PC-9 (cell line): ENCODE data around the gene CCR9. TPM values are rescaled to one million over a fixed set of nuclear protein-coding genes. Genes with fewer than 3 reads are reported as not detected.

ENCODE experiments used
- BruUV-seq: library from RNA; stranded (reverse); fragments of 400-500 nt; replicated peaks from 2 replicates; lab custom pipeline; 2021; lab: Mats Ljungman, UMichigan
- CTCF ChIA-PET: fragments of 300-600 bp; sonication (Branson Sonifier 250); formaldehyde crosslinking; loops from one replicate; lab custom pipeline; 2022; ENCODE audit warnings: antibody characterized with exemption; lab: Charles Lee
- POLR2A ChIA-PET: fragments of 300-600 bp; sonication (Branson Sonifier 250); formaldehyde crosslinking; loops from one replicate; lab custom pipeline; 2022; ENCODE audit warnings: antibody characterized with exemption; ENCODE audit not compliant: unreplicated experiment; lab: Charles Lee
- DNase-seq, 2 experiments: peaks; one replicate each; pipeline versions ENCODE4 v3.0.0 to v3.0.0-alpha.2; 2015 to 2022; ENCODE audit warnings: mixed read lengths in 1 of 2
- H2AFZ ChIP-seq: fragments of 200-600 bp; sonication (generic); 2 replicates; pipeline ENCODE4 v1.8.1; 2017; ENCODE audit warnings: antibody characterized with exemption
- H3F3A ChIP-seq: fragments of 200-600 bp; sonication (generic); 2 replicates; pipeline ENCODE4 v1.8.1; 2017; ENCODE audit warnings: antibody characterized with exemption, mild to moderate bottlenecking, low read depth; ENCODE audit not compliant: insufficient read depth
- H3K27ac ChIP-seq: fragments of 200-600 bp; sonication (generic); 2 replicates; pipeline ENCODE4 v1.6.1; 2016; ENCODE audit warnings: mixed run types
- H3K27me3 ChIP-seq: fragments of 200-600 bp; sonication (generic); 2 replicates; pipeline ENCODE4 v1.6.1; 2016; ENCODE audit warnings: low read depth, mixed run types; ENCODE audit not compliant: insufficient read depth
- H3K36me3 ChIP-seq: fragments of 200-600 bp; sonication (generic); 2 replicates; pipeline ENCODE4 v1.6.1; 2016; ENCODE audit warnings: low read depth, mixed run types
- H3K4me1 ChIP-seq: fragments of 200-600 bp; sonication (generic); replicated peaks from 2 replicates; pipeline ENCODE4 v1.6.1; 2016; ENCODE audit warnings: mixed run types; ENCODE audit not compliant: insufficient read depth
- H3K4me2 ChIP-seq: fragments of 200-600 bp; sonication (generic); 2 replicates; pipeline ENCODE4 v1.6.1; 2017; ENCODE audit warnings: mixed run types
- H3K4me3 ChIP-seq: fragments of 200-600 bp; sonication (generic); 2 replicates; pipeline ENCODE4 v1.6.1; 2016; ENCODE audit warnings: mixed run types
- H3K79me2 ChIP-seq: fragments of 200-600 bp; sonication (generic); 2 replicates; pipeline ENCODE4 v1.6.1; 2017; ENCODE audit warnings: low read depth, mixed run types
- H3K9me2 ChIP-seq: fragments of 200-600 bp; sonication (generic); 2 replicates; pipeline ENCODE4 v1.8.1; 2017; ENCODE audit warnings: mild to moderate bottlenecking; ENCODE audit not compliant: insufficient read depth
- H3K9me3 ChIP-seq: fragments of 200-600 bp; sonication (generic); 2 replicates; pipeline ENCODE4 v1.8.1; 2016; ENCODE audit warnings: low read depth; ENCODE audit not compliant: insufficient read depth
- H4K20me1 ChIP-seq: fragments of 200-600 bp; sonication (generic); 2 replicates; pipeline ENCODE4 v1.8.1; 2017; ENCODE audit not compliant: insufficient read depth
- EZH2 ChIP-seq: fragments of 200-600 bp; sonication (generic); IDR thresholded peaks from 2 replicates; pipeline ENCODE4 v1.8.0; 2017; ENCODE audit warnings: antibody characterized with exemption, low read depth
- intact Hi-C: fragments of 100-400 bp; cut with micrococcal nuclease; formaldehyde crosslinking; loops from one replicate; pipeline ENCODE4 v1.10.0; 2022; ENCODE audit not compliant: unreplicated experiment
- total RNA-seq: library from RNA; stranded (reverse); gene quantifications from 2 replicates; pipeline ENCODE4 v1.2.3, GENCODE V29; 2021
- TF ChIP-seq, protein P1 (sequence below): fragments of 200-600 bp; sonication (generic); conservative IDR thresholded peaks from 2 replicates; pipeline ENCODE4 v1.6.1; 2017; ENCODE audit warnings: mixed run types, antibody characterized with exemption, mild to moderate bottlenecking, moderate library complexity

CCR9 gene
- total RNA-seq, 1 experiment from 2014 or later, result not detected

DNA sequence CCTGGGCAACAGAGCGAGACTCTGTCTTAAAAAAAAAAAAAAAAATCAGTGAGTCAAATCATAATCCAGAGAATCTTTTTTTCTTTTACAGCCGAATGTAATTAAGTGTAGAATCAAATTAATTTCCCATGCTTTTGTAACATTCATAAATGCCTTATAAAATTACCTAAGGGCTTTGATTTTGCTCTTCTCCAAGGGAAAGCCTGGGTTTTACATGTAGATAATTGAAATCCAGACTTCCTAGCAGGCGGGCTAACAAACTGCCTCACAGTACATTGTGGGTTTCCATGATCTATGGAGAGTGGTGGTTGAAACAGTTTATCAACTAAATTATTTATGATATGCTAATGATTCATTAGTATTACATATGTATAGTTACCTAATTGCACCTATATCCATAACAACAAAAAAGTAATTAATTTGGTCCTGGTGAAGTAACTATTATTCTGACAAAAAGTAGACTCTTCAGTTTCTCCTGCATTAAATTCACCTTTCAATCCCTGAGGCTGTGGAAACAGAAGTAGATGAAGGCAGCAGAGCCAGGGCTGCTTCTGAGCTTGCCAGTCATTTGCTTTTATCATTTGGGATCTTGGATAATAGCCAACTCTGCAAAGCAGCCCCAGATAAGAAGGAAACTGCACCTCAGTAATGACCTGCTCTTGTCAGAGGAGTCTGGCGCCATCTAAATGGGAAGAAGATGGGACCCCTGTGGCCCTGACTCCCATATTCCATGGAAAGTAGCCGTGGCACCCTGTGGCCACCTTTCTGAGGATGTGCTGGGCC is 9.5 kb downstream of the CCR9 start:
- Histone ChIP-seq H3K4me2 (no peak overlapping the region), H3K9me3 (no peaks in the 10 kb centered on the region), H3K36me3 (no peaks in the 10 kb centered on the region), H2AFZ (no peak overlapping the region), H3K4me1 (peaks cover 11% of the 10 kb centered on the region; the same call in 1 of the 2 replicates), H3K9me2 (no peaks in the 10 kb centered on the region), H3F3A (no peaks in the 10 kb centered on the region), H3K4me3 (no peak overlapping the region), H3K27ac (no peak overlapping the region), H4K20me1 (no peaks in the 10 kb centered on the region), H3K27me3 (no peaks in the 10 kb centered on the region), H3K79me2 (no peaks in the 10 kb centered on the region)
- BruUV-seq, result no TSS peak
- TF ChIP-seq, protein P1, sequence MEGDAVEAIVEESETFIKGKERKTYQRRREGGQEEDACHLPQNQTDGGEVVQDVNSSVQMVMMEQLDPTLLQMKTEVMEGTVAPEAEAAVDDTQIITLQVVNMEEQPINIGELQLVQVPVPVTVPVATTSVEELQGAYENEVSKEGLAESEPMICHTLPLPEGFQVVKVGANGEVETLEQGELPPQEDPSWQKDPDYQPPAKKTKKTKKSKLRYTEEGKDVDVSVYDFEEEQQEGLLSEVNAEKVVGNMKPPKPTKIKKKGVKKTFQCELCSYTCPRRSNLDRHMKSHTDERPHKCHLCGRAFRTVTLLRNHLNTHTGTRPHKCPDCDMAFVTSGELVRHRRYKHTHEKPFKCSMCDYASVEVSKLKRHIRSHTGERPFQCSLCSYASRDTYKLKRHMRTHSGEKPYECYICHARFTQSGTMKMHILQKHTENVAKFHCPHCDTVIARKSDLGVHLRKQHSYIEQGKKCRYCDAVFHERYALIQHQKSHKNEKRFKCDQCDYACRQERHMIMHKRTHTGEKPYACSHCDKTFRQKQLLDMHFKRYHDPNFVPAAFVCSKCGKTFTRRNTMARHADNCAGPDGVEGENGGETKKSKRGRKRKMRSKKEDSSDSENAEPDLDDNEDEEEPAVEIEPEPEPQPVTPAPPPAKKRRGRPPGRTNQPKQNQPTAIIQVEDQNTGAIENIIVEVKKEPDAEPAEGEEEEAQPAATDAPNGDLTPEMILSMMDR, result no peak
- no peak for TF ChIP-seq EZH2
- ChIA-PET CTCF (no interaction called here), POLR2A (interaction anchor here (0.7 kb wide), 2 partner anchors 99 to 104 kb away, joined by 5 to 7 read pairs; no protein-coding TSS in a partner anchor)
- DNase-seq, result no peak
- intact Hi-C loops, result no loop called here

GRCh38 chr3:45896956-45897355 is 10.6 kb downstream of the CCR9 start:
- Histone ChIP-seq H3K9me3 (no peaks in the 10 kb centered on the region), H3K4me1 (peaks cover 11% of the 10 kb centered on the region; the same call in 1 of the 2 replicates), H3K27me3 (no peaks in the 10 kb centered on the region), H3K4me2 (no peak overlapping the region), H2AFZ (no peak overlapping the region), H3K27ac (no peak overlapping the region), H4K20me1 (no peaks in the 10 kb centered on the region), H3K4me3 (no peak overlapping the region), H3K36me3 (no peaks in the 10 kb centered on the region), H3K9me2 (no peaks in the 10 kb centered on the region), H3K79me2 (no peaks in the 10 kb centered on the region), H3F3A (no peaks in the 10 kb centered on the region)
- no peak for TF ChIP-seq EZH2
- TF ChIP-seq, protein P1, result no peak
- POLR2A ChIA-PET, result interaction anchor here (0.7 kb wide), 1 partner anchor 51 kb away, joined by 3 read pairs; no protein-coding TSS in a partner anchor
- CTCF ChIA-PET, result no interaction called here
- intact Hi-C loops, result no loop called here
- BruUV-seq, result no TSS peak
- no peak for DNase-seq

GRCh38 chr3:45904931-45905330 is 18.6 kb downstream of the CCR9 start:
- ChIA-PET CTCF (no interaction called here), POLR2A (interaction anchor here (0.5 kb wide), 1 partner anchor 14 kb away, joined by 4 read pairs; no protein-coding TSS in a partner anchor)
- no peaks in the 10 kb centered on the region for H3K36me3 ChIP-seq
- no peak overlapping the region for H3K4me2 ChIP-seq
- DNase-seq, result no peak
- H3K9me3 ChIP-seq, result no peaks in the 10 kb centered on the region
- H3K4me1 ChIP-seq, result no peaks in the 10 kb centered on the region
- TF ChIP-seq, protein P1, result no peak
- TF ChIP-seq EZH2, result no peak
- no peaks in the 10 kb centered on the region for H3F3A ChIP-seq
- H2AFZ ChIP-seq, result no peak overlapping the region
- H3K27ac ChIP-seq, result no peak overlapping the region
- H4K20me1 ChIP-seq, result no peaks in the 10 kb centered on the region
- H3K9me2 ChIP-seq, result no peaks in the 10 kb centered on the region
- no TSS peak for BruUV-seq
- intact Hi-C loops, result loop anchor here (5.0 kb wide), 1 partner anchor 143 kb away; no protein-coding TSS in a partner anchor
- H3K79me2 ChIP-seq, result no peaks in the 10 kb centered on the region
- H3K4me3 ChIP-seq, result no peak overlapping the region
- H3K27me3 ChIP-seq, result no peaks in the 10 kb centered on the region
